HCT116 (cell line): ENCODE data around the gene JPT1. TPM values are rescaled to one million over a fixed set of nuclear protein-coding genes. Genes with fewer than 3 reads are reported as not detected.

Source experiments
- ATAC-seq: fragments of 200-7000 bp; cut with Tn5 transposase; 2 replicates; pipeline ENCODE4 v1.9.1; 2020; ENCODE audit warnings: mild to moderate bottlenecking, moderate library complexity
- BruUV-seq: library from RNA; stranded (reverse); fragments of 400-500 nt; replicated peaks from 2 replicates; lab custom pipeline; 2021; lab: Mats Ljungman, UMichigan
- CTCF ChIA-PET: fragments of 300-600 bp; sonication (Branson Sonifier 250); formaldehyde crosslinking; loops from one replicate; lab custom pipeline; 2021; ENCODE audit warnings: antibody characterized with exemption; lab: Charles Lee
- POLR2A ChIA-PET: fragments of 300-600, 350-600 bp; sonication (Branson Sonifier 250); formaldehyde crosslinking; loops from one replicate; lab custom pipeline; 2021; ENCODE audit warnings: antibody characterized with exemption; lab: Charles Lee
- RAD21 ChIA-PET, 2 experiments: fragments of 300-600 bp; sonication (Branson Sonifier 250); formaldehyde crosslinking; loops; one replicate each; lab custom pipeline; 2023; ENCODE audit warnings: low total read pairs in 2 of 2; ENCODE audit not compliant: uncharacterized antibody in 2 of 2, unreplicated experiment in 2 of 2, low non-redundant PET in 1 of 2; lab: Charles Lee
- DNase-seq: peaks from one replicate; pipeline ENCODE4 v3.0.0-alpha.2; 2010; ENCODE audit warnings: low read depth, low spot score
- H2AFZ ChIP-seq: fragments of 200-600 bp; shearing (Covaris generic), sonication (generic); 2 replicates; pipeline ENCODE4 v1.6.1; 2017; ENCODE audit warnings: low read depth, mixed run types, mixed read lengths, antibody characterized with exemption, low read length; ENCODE audit not compliant: poor library complexity, severe bottlenecking
- H3K27ac ChIP-seq: 2 replicates; pipeline ENCODE4 v1.5.1; 2012; ENCODE audit warnings: low read depth, low read length
- H3K27me3 ChIP-seq: fragments of 200-600 bp; sonication (generic); 2 replicates; pipeline ENCODE4 v1.6.1; 2016; ENCODE audit warnings: mixed run types, low read length, mixed read lengths; ENCODE audit not compliant: insufficient read depth
- H3K36me3 ChIP-seq, 2 experiments: fragments of 200-500 bp in 1 of 2; fragments of 200-600 bp in 1 of 2; sonication (Bioruptor generic) in 1 of 2; sonication (generic) in 1 of 2; 2 replicates each; pipeline versions ENCODE4 v1.5.1 to v1.6.1; 2014 to 2016; ENCODE audit warnings: low read length in 2 of 2, inconsistent platforms in 1 of 2, mixed read lengths in 1 of 2, mixed run types in 1 of 2; ENCODE audit not compliant: insufficient read depth in 2 of 2, control insufficient read depth in 1 of 2
- H3K4me1 ChIP-seq, 2 experiments: fragments of 200-600 bp in 1 of 2; sonication (generic) in 1 of 2; 2 replicates each; pipeline versions ENCODE4 v1.5.1 to v1.6.1; 2012 to 2017; ENCODE audit warnings: low read length in 2 of 2, inconsistent platforms in 1 of 2, mild to moderate bottlenecking in 1 of 2, mixed read lengths in 1 of 2, mixed run types in 1 of 2, moderate library complexity in 1 of 2; ENCODE audit not compliant: insufficient read depth in 2 of 2, control insufficient read depth in 1 of 2
- H3K4me2 ChIP-seq: fragments of 200-600 bp; sonication (generic); 2 replicates; pipeline ENCODE4 v1.6.1; 2017; ENCODE audit warnings: mixed run types, low read length, mixed read lengths
- H3K4me3 ChIP-seq, 2 experiments: fragments of 200-600 bp in 1 of 2; sonication (generic) in 1 of 2; replicated peaks in 1 of 2; 2 replicates each; pipeline ENCODE4 v1.5.1; 2011 to 2016; ENCODE audit warnings: low read length in 2 of 2, control low read depth in 1 of 2, low read depth in 1 of 2, mild to moderate bottlenecking in 1 of 2, mixed read lengths in 1 of 2, mixed run types in 1 of 2
- H3K79me2 ChIP-seq: fragments of 200-600 bp; sonication (generic); 2 replicates; pipeline ENCODE4 v1.6.1; 2017; ENCODE audit warnings: mild to moderate bottlenecking, mixed run types, low read length, moderate library complexity, mixed read lengths; ENCODE audit not compliant: insufficient read depth
- H3K9ac ChIP-seq: fragments of 200-600 bp; sonication (generic); 2 replicates; pipeline ENCODE4 v1.6.1; 2016; ENCODE audit warnings: low read length, mixed read lengths
- H3K9me2 ChIP-seq: fragments of 200-600 bp; sonication (generic), shearing (Covaris generic); 2 replicates; pipeline ENCODE4 v1.6.1; 2017; ENCODE audit warnings: mixed run types, mild to moderate bottlenecking, moderate library complexity; ENCODE audit not compliant: insufficient read depth
- H3K9me3 ChIP-seq, 2 experiments: fragments of 200-500 bp in 1 of 2; fragments of 200-600 bp in 1 of 2; sonication (Bioruptor generic) in 1 of 2; sonication (generic) in 1 of 2; 2 replicates each; pipeline ENCODE4 v1.6.1; 2014 to 2017; ENCODE audit warnings: low read length in 2 of 2, mixed read lengths in 2 of 2, inconsistent platforms in 1 of 2, low read depth in 1 of 2, mild to moderate bottlenecking in 1 of 2, mixed run types in 1 of 2, moderate library complexity in 1 of 2; ENCODE audit not compliant: control insufficient read depth in 1 of 2, insufficient read depth in 1 of 2
- H4K20me1 ChIP-seq: fragments of 200-600 bp; sonication (generic), shearing (Covaris generic); 2 replicates; pipeline ENCODE4 v1.6.1; 2017; ENCODE audit warnings: mixed run types, mild to moderate bottlenecking, moderate library complexity; ENCODE audit not compliant: insufficient read depth
- CEBPB ChIP-seq: IDR thresholded peaks from 2 replicates; pipeline ENCODE4 v1.6.1; 2012; ENCODE audit warnings: low read depth
- EZH2phosphoT487 ChIP-seq: fragments of 200-600 bp; IDR thresholded peaks from 2 replicates; pipeline ENCODE4 v1.6.1; 2018; ENCODE audit warnings: antibody characterized with exemption, borderline replicate concordance
- FOSL1 ChIP-seq: IDR thresholded peaks from 2 replicates; pipeline ENCODE4 v1.6.1; 2012; ENCODE audit warnings: low read depth
- MAX ChIP-seq: IDR thresholded peaks from 2 replicates; pipeline ENCODE4 v1.6.1; 2012
- POLR2AphosphoS5 ChIP-seq: IDR thresholded peaks from 2 replicates; pipeline ENCODE4 v1.6.1; 2011; ENCODE audit warnings: mild to moderate bottlenecking, low read depth, low read length, moderate library complexity
- RAD21 ChIP-seq: IDR thresholded peaks from 2 replicates; pipeline ENCODE4 v1.6.1; 2012; ENCODE audit warnings: low read depth, mild to moderate bottlenecking
- SP1 ChIP-seq: IDR thresholded peaks from 2 replicates; pipeline ENCODE4 v1.6.1; 2012; ENCODE audit warnings: low read depth
- ZFX ChIP-seq: fragments of 450-650 bp; IDR thresholded peaks from 2 replicates; pipeline ENCODE4 v1.6.1; 2017
- ZNF274 ChIP-seq: fragments of 200-500 bp; sonication (Bioruptor generic); IDR thresholded peaks from 2 replicates; pipeline ENCODE4 v1.6.1; 2014; ENCODE audit warnings: mild to moderate bottlenecking, low read depth, low read length, inconsistent platforms
- intact Hi-C: fragments of 100-400 bp; cut with micrococcal nuclease; formaldehyde crosslinking; loops from 2 replicates; pipeline ENCODE4 v1.10.0; 2022
- total RNA-seq: library from RNA; stranded (reverse); gene quantifications from one replicate; pipeline ENCODE4 v1.2.1, GENCODE V29; 2021; ENCODE audit not compliant: unreplicated experiment
- TF ChIP-seq, protein P1 (sequence below): IDR thresholded peaks from 2 replicates; pipeline ENCODE4 v1.6.1; 2012
- TF ChIP-seq, protein P2 (sequence below): IDR thresholded peaks from 2 replicates; pipeline ENCODE4 v1.6.1; 2011; ENCODE audit warnings: mild to moderate bottlenecking, low read length, moderate library complexity; ENCODE audit not compliant: insufficient replicate concordance; ENCODE audit errors: extremely low read depth

JPT1 gene
- total RNA-seq, 1 experiment from 2014 or later = 575 TPM

- H3K79me2 ChIP-seq = peaks cover 61% of the 10 kb centered on the region
- no peaks in the 10 kb centered on the region for H3K27me3 ChIP-seq
- no peak for DNase-seq
- H3K36me3 ChIP-seq = peaks cover 6 to 29% of the 10 kb centered on the region in 2 experiments; a peak in 3 of 4 replicates
- ChIA-PET POLR2A (interaction anchor here (0.6 to 5.3 kb wide), 3 partner anchors 12 to 158 kb away, joined by 3 to 44 read pairs (median 5); no protein-coding TSS in a partner anchor), CTCF (interaction anchor here (1.1 to 5.3 kb wide), 5 partner anchors 19 to 90 kb away, joined by 3 to 104 read pairs (median 9); partner anchors contain the start of gene NT5C)
- no peak overlapping the region for H3K27ac ChIP-seq
- H2AFZ ChIP-seq = no peak overlapping the region
- no peaks in the 10 kb centered on the region for H3K9me3 ChIP-seq
- no peak for ATAC-seq
- intact Hi-C loops = loop anchor here (2.0 to 10.0 kb wide), 2 partner anchors 151 to 153 kb away; partner anchors contain the start of genes GGA3 and MRPS7
- H3K4me1 ChIP-seq = peaks cover 13 to 38% of the 10 kb centered on the region in 2 experiments
- no peak for TF ChIP-seq FOSL1
- TF ChIP-seq MAX = no peak
- no peak for TF ChIP-seq EZH2phosphoT487
- no peak for TF ChIP-seq SP1
- TF ChIP-seq, protein P1, sequence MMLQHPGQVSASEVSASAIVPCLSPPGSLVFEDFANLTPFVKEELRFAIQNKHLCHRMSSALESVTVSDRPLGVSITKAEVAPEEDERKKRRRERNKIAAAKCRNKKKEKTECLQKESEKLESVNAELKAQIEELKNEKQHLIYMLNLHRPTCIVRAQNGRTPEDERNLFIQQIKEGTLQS = no peak
- TF ChIP-seq RAD21 = no peak
- no peak for TF ChIP-seq ZFX
- TF ChIP-seq, protein P2, sequence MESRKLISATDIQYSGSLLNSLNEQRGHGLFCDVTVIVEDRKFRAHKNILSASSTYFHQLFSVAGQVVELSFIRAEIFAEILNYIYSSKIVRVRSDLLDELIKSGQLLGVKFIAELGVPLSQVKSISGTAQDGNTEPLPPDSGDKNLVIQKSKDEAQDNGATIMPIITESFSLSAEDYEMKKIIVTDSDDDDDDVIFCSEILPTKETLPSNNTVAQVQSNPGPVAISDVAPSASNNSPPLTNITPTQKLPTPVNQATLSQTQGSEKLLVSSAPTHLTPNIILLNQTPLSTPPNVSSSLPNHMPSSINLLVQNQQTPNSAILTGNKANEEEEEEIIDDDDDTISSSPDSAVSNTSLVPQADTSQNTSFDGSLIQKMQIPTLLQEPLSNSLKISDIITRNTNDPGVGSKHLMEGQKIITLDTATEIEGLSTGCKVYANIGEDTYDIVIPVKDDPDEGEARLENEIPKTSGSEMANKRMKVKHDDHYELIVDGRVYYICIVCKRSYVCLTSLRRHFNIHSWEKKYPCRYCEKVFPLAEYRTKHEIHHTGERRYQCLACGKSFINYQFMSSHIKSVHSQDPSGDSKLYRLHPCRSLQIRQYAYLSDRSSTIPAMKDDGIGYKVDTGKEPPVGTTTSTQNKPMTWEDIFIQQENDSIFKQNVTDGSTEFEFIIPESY = no peak
- TF ChIP-seq POLR2AphosphoS5 = no peak
- TF ChIP-seq ZNF274 = no peak
- no peak for TF ChIP-seq CEBPB
- TF ChIP-seq, all 23 proteins: peak for 0
- Histone ChIP-seq H3K4me3 (0 out of 4 replicates have a peak overlapping the region, but pooled peaks of 1 of the 2 experiments have one; percentile 81), H4K20me1 (no peaks in the 10 kb centered on the region; the same call in 1 of the 2 replicates), H3K9me2 (no peaks in the 10 kb centered on the region), H3K9ac (peak overlapping the region; percentile 5; the same call in 1 of the 2 replicates), H3K4me2 (peak overlapping the region; percentile 89; the same call in 1 of the 2 replicates)
- RAD21 ChIA-PET = interaction anchor here in 1 of 2 experiments (0.6 kb wide), 1 partner anchor 61 kb away, joined by 3 read pairs; no protein-coding TSS in a partner anchor
- no TSS peak for BruUV-seq
These were observed 42.5 kb downstream of the JPT1 start for GRCh38 chr17:75111777-75112335.
